Spinal cord (tissue), 10 donors: ENCODE data around the gene PLEKHM2. TPM values are rescaled to one million over a fixed set of nuclear protein-coding genes. Genes with fewer than 3 reads are reported as not detected.

Experiments used
- DNase-seq, 6 donors: peaks; one replicate each; pipeline versions ENCODE4 v3.0.0 to v3.0.0-alpha.2; 2013 to 2015; ENCODE audit warnings: low spot score in 6 of 6, low read depth in 4 of 6
- H3K27ac ChIP-seq: one replicate; pipeline ENCODE4 v1.5.1; 2013; ENCODE audit warnings: low read depth, low read length, control low read depth
- H3K27me3 ChIP-seq: one replicate; pipeline ENCODE4 v1.6.1; 2013; ENCODE audit warnings: low read length; ENCODE audit not compliant: control insufficient read depth, insufficient read depth
- H3K36me3 ChIP-seq: one replicate; pipeline ENCODE4 v1.6.1; 2013; ENCODE audit warnings: low read length; ENCODE audit not compliant: control insufficient read depth, insufficient read depth
- H3K4me1 ChIP-seq: one replicate; pipeline ENCODE4 v1.6.1; 2013; ENCODE audit warnings: low read length; ENCODE audit not compliant: control insufficient read depth, insufficient read depth
- H3K4me3 ChIP-seq: one replicate; pipeline ENCODE4 v1.5.1; 2013; ENCODE audit warnings: low read depth, low read length, control low read depth
- H3K9me3 ChIP-seq: one replicate; pipeline ENCODE4 v1.6.1; 2013; ENCODE audit warnings: low read length; ENCODE audit not compliant: control insufficient read depth, insufficient read depth
- WGBS: methylation state at CpG from one replicate; pipeline ENCODE4 v1.1.5; 2013; ENCODE audit warnings: missing lambda C conversion rate; ENCODE audit not compliant: insufficient coverage; 5-methylcytosine and 5-hydroxymethylcytosine counted together
- polyA plus RNA-seq, 2 donors: library from polyadenylated mRNA; unstranded; fragments of 120-200 nt; gene quantifications; one replicate each; pipeline ENCODE4 v1.2.1, GENCODE V29; 2013; ENCODE audit not compliant: insufficient read length in 2 of 2
- small RNA-seq: library from RNA; depleted of rRNA; stranded (forward); fragments of <200 nt; gene quantifications from one replicate; pipeline ENCODE3, GENCODE V24; 2014; ENCODE audit warnings: low replicate concordance
- total RNA-seq, 2 donors: library from RNA; depleted of rRNA in 1 of 2; stranded (reverse); fragments of 120-200 nt in 1 of 2; fragments of >200 nt in 1 of 2; gene quantifications; one replicate each; pipeline versions ENCODE4 v1.2.3 to v1.2.4, GENCODE V29; 2013 to 2014
- donor health status: healthy.

Gene PLEKHM2
- total and polyA plus RNA-seq, 4 donors = 27.5 to 66.8 (median 51.1) TPM

- no peak overlapping the region for H3K27ac ChIP-seq
- H3K4me1 ChIP-seq = no peaks in the 10 kb centered on the region
- H3K9me3 ChIP-seq = no peaks in the 10 kb centered on the region
- H3K4me3 ChIP-seq = no peak overlapping the region
- H3K36me3 ChIP-seq = peaks cover 45% of the 10 kb centered on the region
- no peaks in the 10 kb centered on the region for H3K27me3 ChIP-seq
- 50% methylated on average over 1 of the region's 2 CpGs for WGBS
- DNase-seq = no peak
Observed at GRCh38 chr1:15775706-15776105, 91.6 kb downstream of the PLEKHM2 start.

DNA sequence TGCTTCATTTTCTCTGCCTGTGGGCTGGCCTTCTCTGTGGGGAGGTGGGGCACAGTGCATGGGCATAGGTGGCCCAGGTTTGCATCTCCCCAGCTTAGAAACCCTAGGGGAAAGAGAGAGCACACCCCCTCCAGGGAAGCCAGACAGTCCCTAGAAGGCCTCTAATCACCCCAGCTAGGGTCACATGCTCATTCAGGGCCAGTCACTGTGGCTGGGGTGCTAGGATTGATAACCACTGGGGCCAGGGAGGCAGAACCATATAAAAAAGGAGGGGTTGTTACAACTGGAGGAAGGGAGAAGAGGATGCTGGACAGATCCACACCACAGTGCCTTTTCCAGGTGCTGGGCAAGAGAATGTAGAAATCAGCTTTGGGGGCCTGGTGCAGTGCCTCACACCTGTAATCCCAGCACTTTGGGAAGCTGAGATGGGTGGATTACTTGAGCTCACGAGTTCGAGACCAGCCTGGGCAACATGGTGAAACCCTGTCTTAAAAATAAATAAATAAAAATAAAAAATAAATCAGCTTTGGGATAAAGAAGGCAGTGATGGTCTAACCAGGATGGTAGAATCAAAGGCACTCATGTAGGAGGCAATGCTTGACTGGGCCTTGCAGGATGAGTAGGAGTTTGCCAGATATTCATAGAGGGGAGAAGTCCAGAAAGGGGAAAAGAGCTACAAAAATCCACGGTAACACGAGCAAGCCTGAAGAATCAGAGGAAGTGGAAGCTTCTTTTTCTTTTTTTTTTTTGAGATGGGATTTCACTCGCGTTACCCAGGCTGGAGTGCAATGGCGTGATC lies 94.0 kb downstream of the PLEKHM2 start:
- no peak overlapping the region for H3K27ac ChIP-seq
- no peak overlapping the region for H3K4me3 ChIP-seq
- peaks cover 34% of the 10 kb centered on the region for H3K36me3 ChIP-seq
- no peaks in the 10 kb centered on the region for H3K9me3 ChIP-seq
- H3K27me3 ChIP-seq = no peaks in the 10 kb centered on the region
- no peak for DNase-seq
- H3K4me1 ChIP-seq = no peaks in the 10 kb centered on the region
- WGBS = no CpG with 5 or more reads among the region's 7 CpGs

Small RNA genes within 50 kb of the gene (small RNA-seq; reads per million reads assigned to genes)
- not detected for gene AL121992.2

Other genes starting within 250 kb of the PLEKHM2 start
- under 1 TPM in 1 of 2 donors, not detected in 1; 0.22 TPM for gene CTRC, start 245.9 kb upstream of the PLEKHM2 start, total RNA-seq
- 1 to 10 TPM in 1 of 2 donors, under 1 TPM in 1; 0.35 to 1.0 TPM for gene CTRC, start 245.9 kb upstream of the PLEKHM2 start, polyA plus RNA-seq
- not detected for gene CELA2A, start 227.6 kb upstream of the PLEKHM2 start, total RNA-seq
- gene CELA2A, start 227.6 kb upstream of the PLEKHM2 start, polyA plus RNA-seq = under 1 TPM in 1 of 2 donors, not detected in 1; 0.72 TPM
- not detected for gene CELA2B, start 208.2 kb upstream of the PLEKHM2 start, total RNA-seq
- gene CELA2B, start 208.2 kb upstream of the PLEKHM2 start, polyA plus RNA-seq = 1 to 10 TPM in 1 of 2 donors, under 1 TPM in 1; 0.78 to 1.0 TPM
- 10 to 100 TPM; 10.3 to 13.2 TPM for gene CASP9, start 160.1 kb upstream of the PLEKHM2 start, total RNA-seq
- gene CASP9, start 160.1 kb upstream of the PLEKHM2 start, polyA plus RNA-seq = 10 to 100 TPM; 22.7 to 23.7 TPM
- gene DNAJC16, start 157.5 kb upstream of the PLEKHM2 start, total RNA-seq = 10 to 100 TPM; 18.3 to 27.7 TPM
- 10 to 100 TPM; 16.2 to 16.5 TPM for gene DNAJC16, start 157.5 kb upstream of the PLEKHM2 start, polyA plus RNA-seq
- 1 to 10 TPM in 1 of 2 donors, under 1 TPM in 1; 0.83 to 2.6 TPM for gene AGMAT, start 99.3 kb upstream of the PLEKHM2 start, total RNA-seq
- gene AGMAT, start 99.3 kb upstream of the PLEKHM2 start, polyA plus RNA-seq = 1 to 10 TPM; 1.5 to 1.9 TPM
- 10 to 100 TPM; 14.7 to 26.6 TPM for gene DDI2, start 66.9 kb upstream of the PLEKHM2 start, total RNA-seq
- gene DDI2, start 66.9 kb upstream of the PLEKHM2 start, polyA plus RNA-seq = 1 to 10 TPM; 9.5 to 9.6 TPM
- gene SLC25A34, start 51.9 kb downstream of the PLEKHM2 start, total RNA-seq = 1 to 10 TPM in 1 of 2 donors, under 1 TPM in 1; 0.59 to 3.1 TPM
- 1 to 10 TPM; 4.4 to 7.7 TPM for gene SLC25A34, start 51.9 kb downstream of the PLEKHM2 start, polyA plus RNA-seq
- not detected for gene TMEM82, start 58.2 kb downstream of the PLEKHM2 start, total RNA-seq
- not detected for gene TMEM82, start 58.2 kb downstream of the PLEKHM2 start, polyA plus RNA-seq
- gene FBLIM1, start 74.5 kb downstream of the PLEKHM2 start, total RNA-seq = 10 to 100 TPM in 1 of 2 donors, 1 to 10 TPM in 1; 9.3 to 18.6 TPM
- 10 to 100 TPM; 13.6 to 19.4 TPM for gene FBLIM1, start 74.5 kb downstream of the PLEKHM2 start, polyA plus RNA-seq
- 1 to 10 TPM; 3.3 to 8.4 TPM for gene UQCRHL, start 123.3 kb downstream of the PLEKHM2 start, total RNA-seq
- gene UQCRHL, start 123.3 kb downstream of the PLEKHM2 start, polyA plus RNA-seq = 1 to 10 TPM; 1.3 to 2.2 TPM
- 10 to 100 TPM; 37.9 to 59.0 TPM for gene SPEN, start 163.4 kb downstream of the PLEKHM2 start, total RNA-seq
- gene SPEN, start 163.4 kb downstream of the PLEKHM2 start, polyA plus RNA-seq = 10 to 100 TPM; 74.6 to 79.9 TPM